ENCODE measurements around the gene ING5.
"Not testable (repeated sequence)": the region's sequence is repeated elsewhere in the genome, so short reads cannot be mapped to it uniquely, and the experiment has no call there.

ING5 gene

GRCh38 chr2:241701399-241702154 lies at the start of gene ING5:
ING5 (plus strand) TSS chr2:241702039; CDS start chr2:241702066, 27 bp downstream.
- in situ Hi-C loops (cut with MboI; ENCODE audit: low sequenced_read_pairs), result no loop called here

DNA sequence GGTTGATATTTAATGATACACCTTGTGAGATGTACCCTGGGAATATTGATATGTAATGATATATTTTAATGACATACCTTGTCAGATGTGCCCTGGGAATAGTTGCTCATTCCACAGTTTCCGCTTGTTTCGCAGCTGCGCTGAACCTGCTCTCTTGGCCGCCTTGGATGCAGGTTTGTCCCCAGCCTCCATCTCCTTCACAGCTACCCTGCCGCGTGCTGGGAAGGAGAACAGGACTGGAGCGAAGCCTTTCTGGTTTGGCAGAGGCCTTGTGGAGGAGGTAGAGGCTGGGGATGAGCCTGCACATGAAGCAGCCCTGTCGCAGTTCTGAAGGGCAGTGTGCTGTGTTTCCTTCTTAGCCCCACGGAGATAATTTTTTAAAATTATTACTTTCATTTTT lies 49.7 kb upstream of the ING5 start:
- in situ Hi-C loops (cut with MboI; ENCODE audit: low sequenced_read_pairs), result no loop called here

DNA sequence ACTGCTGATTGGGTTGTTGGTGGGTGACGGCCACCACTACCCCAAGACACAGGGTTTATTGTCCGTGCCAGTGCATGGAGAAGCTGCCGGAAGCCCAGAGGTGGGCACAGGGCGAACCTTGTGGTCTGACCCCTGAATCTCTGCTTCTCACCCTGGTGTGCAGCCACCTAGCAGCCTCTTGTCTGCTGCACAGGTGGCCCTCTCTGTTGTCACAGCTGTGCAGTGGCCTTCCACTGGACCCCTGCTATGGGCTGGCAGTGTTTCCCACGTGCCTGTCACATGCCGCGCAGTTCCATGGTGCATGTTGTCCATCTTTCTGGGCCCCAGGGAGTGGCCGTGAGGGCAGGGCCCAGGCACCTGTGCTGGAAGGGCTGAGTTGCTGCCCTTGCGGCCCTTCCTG lies 49.1 kb upstream of the ING5 start:
- in situ Hi-C loops (cut with MboI; ENCODE audit: low sequenced_read_pairs), result no loop called here

GRCh38 chr2:241653210-241653750 lies 48.6 kb upstream of the ING5 start:
- in situ Hi-C loops (cut with MboI; ENCODE audit: low sequenced_read_pairs), result no loop called here

DNA sequence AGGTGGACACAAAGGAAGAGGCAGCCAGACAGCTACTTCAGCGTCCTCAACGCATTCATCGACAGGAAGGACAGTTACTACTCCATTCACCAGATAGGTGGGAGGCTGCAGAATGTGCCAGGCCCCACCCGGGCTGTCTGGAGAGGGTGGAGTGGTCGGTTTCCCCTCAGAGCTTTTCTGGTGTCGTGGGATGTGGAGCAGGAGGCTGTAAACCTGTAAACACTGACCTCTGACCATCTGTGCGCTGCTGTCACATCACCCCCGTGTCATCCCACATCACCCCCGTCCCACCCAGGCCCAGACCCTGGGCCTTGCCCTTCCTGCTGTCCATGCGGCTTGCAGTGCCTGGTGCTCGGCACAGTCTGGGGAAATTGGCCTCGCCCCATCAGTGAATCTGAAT lies 47.3 kb upstream of the ING5 start:
- in situ Hi-C loops (cut with MboI; ENCODE audit: low sequenced_read_pairs), result no loop called here

- in situ Hi-C loops (cut with MboI; ENCODE audit: low sequenced_read_pairs), result no loop called here
Observed at GRCh38 chr2:241655516-241656189, 46.2 kb upstream of the ING5 start.

DNA sequence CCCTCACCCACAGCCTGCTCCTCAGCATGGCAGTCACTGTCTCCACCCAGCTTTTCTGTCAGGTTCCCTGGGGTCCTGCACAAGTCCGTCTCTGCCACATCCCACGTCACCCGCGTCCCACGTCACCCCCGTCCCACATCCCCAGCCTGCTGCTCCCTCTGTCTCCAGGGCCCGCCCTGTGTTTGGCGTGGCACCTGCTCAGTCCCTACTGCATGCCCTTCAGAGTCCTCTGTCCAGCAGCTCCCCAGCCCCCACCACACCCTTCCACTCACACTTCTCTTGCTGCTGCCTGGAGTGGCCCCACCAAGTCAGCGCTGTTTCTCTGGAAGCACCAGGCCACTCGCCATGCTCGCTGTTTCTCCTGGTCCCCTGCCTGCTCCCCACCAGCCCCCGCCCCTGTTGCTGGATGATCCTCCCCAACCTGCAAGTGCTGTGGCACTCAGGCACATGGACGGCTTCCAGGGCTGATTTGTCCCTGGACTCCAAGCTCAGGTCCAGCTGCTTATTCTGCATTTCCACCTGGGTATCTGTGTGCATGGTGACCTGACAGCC lies 45.6 kb upstream of the ING5 start:
- in situ Hi-C loops (cut with MboI; ENCODE audit: low sequenced_read_pairs), result no loop called here

GRCh38 chr2:241657786-241658254 lies 44.0 kb upstream of the ING5 start:
- in situ Hi-C loops (cut with MboI; ENCODE audit: low sequenced_read_pairs), result no loop called here

DNA sequence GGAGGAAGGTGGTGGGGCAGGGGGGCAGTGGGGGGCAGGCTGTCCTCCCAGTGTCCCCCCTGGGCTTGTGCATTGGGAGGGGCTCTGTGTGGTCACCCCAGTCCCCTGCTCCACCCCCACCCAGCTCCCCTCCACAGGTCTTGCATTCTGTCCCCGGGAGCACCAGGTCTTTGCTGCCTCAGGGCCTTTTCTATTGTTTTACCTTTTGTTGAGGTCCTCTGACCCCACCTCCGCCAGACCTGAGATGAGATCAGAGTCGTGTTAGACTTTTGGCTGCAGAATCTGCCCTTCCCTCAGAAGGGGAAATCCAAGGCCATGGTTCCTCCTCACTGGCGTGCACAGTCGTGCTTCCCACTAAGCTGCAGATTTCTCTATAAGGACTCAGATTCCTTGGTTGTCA lies 43.5 kb upstream of the ING5 start:
- in situ Hi-C loops (cut with MboI; ENCODE audit: low sequenced_read_pairs), result no loop called here

- in situ Hi-C loops (cut with MboI; ENCODE audit: low sequenced_read_pairs), result no loop called here
Observed at GRCh38 chr2:241659150-241659739, 42.6 kb upstream of the ING5 start.

GRCh38 chr2:241660593-241661213 lies 41.1 kb upstream of the ING5 start:
- in situ Hi-C loops (cut with MboI; ENCODE audit: low sequenced_read_pairs), result no loop called here

GRCh38 chr2:241662731-241663130 lies 39.1 kb upstream of the ING5 start:
- in situ Hi-C loops (cut with MboI; ENCODE audit: low sequenced_read_pairs), result not testable (repeated sequence)

GRCh38 chr2:241665731-241666440 lies 36.0 kb upstream of the ING5 start:
- in situ Hi-C loops (cut with MboI; ENCODE audit: low sequenced_read_pairs), result no loop called here

- in situ Hi-C loops (cut with MboI; ENCODE audit: low sequenced_read_pairs), result no loop called here
Observed at GRCh38 chr2:241666627-241667400, 35.0 kb upstream of the ING5 start.

DNA sequence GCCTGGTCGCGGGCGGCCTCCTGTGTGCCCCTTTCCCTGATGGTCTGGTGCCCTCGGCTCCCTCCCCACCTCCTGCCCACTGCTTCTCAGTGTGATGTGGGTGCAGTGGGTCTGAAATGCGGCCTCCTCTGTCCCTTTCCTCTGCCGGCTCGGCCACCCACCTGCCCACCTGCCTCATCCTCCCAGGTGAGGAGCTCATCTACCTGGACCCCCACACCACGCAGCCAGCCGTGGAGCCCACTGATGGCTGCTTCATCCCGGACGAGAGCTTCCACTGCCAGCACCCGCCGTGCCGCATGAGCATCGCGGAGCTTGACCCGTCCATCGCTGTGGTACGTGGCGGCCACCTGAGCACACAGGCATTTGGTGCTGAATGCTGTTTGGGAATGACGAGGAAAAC lies 33.5 kb upstream of the ING5 start:
- in situ Hi-C loops (cut with MboI; ENCODE audit: low sequenced_read_pairs), result no loop called here

DNA sequence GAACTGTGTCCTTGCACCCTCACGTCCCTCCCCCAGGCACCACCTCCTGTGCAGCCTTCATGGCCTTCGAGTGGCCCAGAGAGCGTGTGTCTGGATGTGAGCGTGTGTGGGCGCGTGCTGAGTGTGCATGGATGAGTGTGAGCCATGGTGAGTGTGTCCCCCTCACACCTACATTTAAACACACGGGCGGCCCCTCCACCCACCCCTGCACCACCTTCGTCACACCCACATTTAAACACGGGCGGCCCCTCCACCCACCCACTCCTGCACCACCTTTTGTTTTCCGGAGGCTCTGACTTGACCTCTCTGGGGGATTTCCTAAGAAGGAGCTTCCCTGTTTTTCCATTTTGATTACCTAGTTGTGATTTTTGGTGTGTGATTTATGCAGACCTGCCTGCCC lies 33.0 kb upstream of the ING5 start:
- in situ Hi-C loops (cut with MboI; ENCODE audit: low sequenced_read_pairs), result no loop called here

DNA sequence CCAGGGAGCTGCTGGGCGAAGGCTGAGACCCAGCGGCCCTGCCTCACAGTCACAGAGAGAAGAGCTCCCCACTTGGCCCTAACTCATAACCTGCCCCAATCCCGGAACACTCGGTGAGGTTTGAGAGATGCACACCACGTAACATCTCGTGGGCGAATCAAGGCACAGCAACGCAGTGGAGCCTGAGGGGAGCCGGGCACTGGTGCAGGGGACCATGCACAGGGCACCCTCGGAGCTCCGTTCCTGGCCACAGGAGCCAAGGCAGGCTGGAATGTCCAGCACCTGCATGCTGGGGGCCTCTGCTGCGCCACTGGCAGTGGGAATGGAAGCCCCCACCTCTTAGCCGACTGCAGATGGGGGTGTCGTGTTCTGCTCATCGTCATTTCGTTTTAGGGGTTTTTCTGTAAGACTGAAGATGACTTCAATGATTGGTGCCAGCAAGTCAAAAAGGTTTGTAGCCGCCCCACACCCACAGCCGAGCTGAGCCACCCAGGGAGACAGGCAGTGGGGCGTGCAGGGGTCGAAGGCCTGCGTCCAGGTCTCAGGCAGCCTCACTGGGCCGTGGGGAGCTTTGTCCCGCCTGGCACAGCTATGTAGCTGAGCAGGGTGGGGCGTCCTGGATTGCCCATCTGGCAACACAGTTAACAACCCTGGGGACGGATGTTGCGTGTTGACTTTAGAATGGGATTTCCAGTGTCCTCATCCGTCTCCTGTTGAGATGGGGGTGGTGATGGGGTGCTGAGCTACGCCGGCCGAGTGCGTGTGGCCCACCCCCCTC lies 31.3 kb upstream of the ING5 start:
- in situ Hi-C loops (cut with MboI; ENCODE audit: low sequenced_read_pairs), result no loop called here

DNA sequence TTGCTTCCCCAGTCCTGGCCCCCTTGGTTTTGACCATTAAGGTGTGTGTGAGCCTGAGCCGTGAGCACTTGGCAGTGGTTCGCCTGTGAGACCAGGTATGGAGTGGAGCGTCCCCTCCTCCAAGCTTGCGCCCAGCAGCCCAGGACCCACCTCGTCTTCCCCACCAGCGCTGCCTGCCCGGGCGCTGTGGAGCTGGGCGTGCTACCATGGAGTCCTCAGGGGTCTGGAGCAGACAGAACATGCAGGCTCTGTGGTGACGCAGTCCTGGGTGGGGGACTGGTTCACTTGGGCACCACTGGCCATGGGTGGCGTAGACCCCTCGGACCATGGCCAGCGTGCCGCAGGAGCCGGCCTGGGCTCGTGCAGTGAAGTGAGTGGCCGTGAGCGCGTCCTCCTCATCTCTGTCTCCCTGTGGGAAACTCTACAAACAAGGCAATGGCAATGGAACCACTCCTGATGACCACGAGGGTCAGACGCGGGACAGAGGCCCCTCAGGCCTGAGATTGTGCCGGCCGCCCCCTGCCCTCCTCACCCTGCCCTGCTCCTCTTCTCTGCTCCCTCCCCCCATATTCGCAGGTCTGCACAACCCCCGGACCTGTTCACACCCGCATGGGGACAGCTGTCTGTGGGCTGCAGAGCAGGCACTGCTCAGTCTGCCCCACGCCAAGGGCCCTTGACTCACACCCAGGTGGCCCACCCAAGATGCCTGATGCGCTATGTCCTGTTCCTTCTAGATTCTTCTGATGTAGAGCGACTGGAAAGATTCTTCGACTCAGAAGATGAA lies 30.2 kb upstream of the ING5 start:
- in situ Hi-C loops (cut with MboI; ENCODE audit: low sequenced_read_pairs), result no loop called here
